NT2/D1 (cell line): ENCODE measurements around the gene KHDRBS2.

ENCODE experiments used
- DNase-seq: peaks from one replicate; pipeline ENCODE4 v3.0.0-alpha.2; 2011; ENCODE audit warnings: low read depth, low spot score
- H3K27me3 ChIP-seq: 2 replicates; pipeline ENCODE4 v1.6.0; 2011; ENCODE audit warnings: mild to moderate bottlenecking; ENCODE audit not compliant: insufficient read length, insufficient read depth
- H3K36me3 ChIP-seq: 2 replicates; pipeline ENCODE4 v1.6.1; 2011; ENCODE audit warnings: mild to moderate bottlenecking, low read length, mixed read lengths; ENCODE audit not compliant: insufficient read depth, insufficient read length
- H3K4me1 ChIP-seq: 2 replicates; pipeline ENCODE4 v1.5.1; 2011; ENCODE audit not compliant: insufficient read depth, insufficient read length
- H3K4me3 ChIP-seq: 2 replicates; pipeline ENCODE4 v1.5.1; 2011; ENCODE audit warnings: low read depth; ENCODE audit not compliant: insufficient read length
- H3K9ac ChIP-seq: 2 replicates; pipeline ENCODE4 v1.6.0; 2011; ENCODE audit warnings: low read depth; ENCODE audit not compliant: insufficient read length
- H3K9me3 ChIP-seq: 2 replicates; pipeline ENCODE4 v1.5.1; 2011; ENCODE audit warnings: mild to moderate bottlenecking, low read length; ENCODE audit not compliant: insufficient read depth
- SUZ12 ChIP-seq: IDR thresholded peaks from 2 replicates; pipeline ENCODE4 v1.6.1; 2011; ENCODE audit not compliant: insufficient read length, insufficient read depth; ENCODE audit errors: extremely low read depth
- YY1 ChIP-seq: IDR thresholded peaks from 2 replicates; pipeline ENCODE4 v1.6.1; 2011; ENCODE audit not compliant: insufficient read length, insufficient read depth
- ZNF274 ChIP-seq: IDR thresholded peaks from 2 replicates; pipeline ENCODE4 v1.6.1; 2011; ENCODE audit warnings: mild to moderate bottlenecking, low read depth, low read length

Gene KHDRBS2

GRCh38 chr6:62013719-62014118, 272.3 kb downstream of the KHDRBS2 start:
- Histone ChIP-seq H3K36me3 (no peaks in the 10 kb centered on the region), H3K27me3 (no peaks in the 10 kb centered on the region), H3K4me3 (no peak overlapping the region), H3K9ac (no peak overlapping the region), H3K9me3 (no peaks in the 10 kb centered on the region; the same call in 1 of the 2 replicates), H3K4me1 (no peaks in the 10 kb centered on the region)
- no peak for TF ChIP-seq ZNF274
- TF ChIP-seq YY1: no peak
- no peak for TF ChIP-seq SUZ12
- no peak for DNase-seq

- DNase-seq: no peak
- H3K9ac ChIP-seq: no peak overlapping the region
- no peaks in the 10 kb centered on the region; the same call in 1 of the 2 replicates for H3K9me3 ChIP-seq
- no peaks in the 10 kb centered on the region for H3K4me1 ChIP-seq
- H3K36me3 ChIP-seq: no peaks in the 10 kb centered on the region
- H3K27me3 ChIP-seq: no peaks in the 10 kb centered on the region
- no peak for TF ChIP-seq SUZ12
- TF ChIP-seq YY1: no peak
- no peak for TF ChIP-seq ZNF274
- H3K4me3 ChIP-seq: no peak overlapping the region
These were observed 276.6 kb downstream of the KHDRBS2 start for GRCh38 chr6:62009445-62009844.

- no peak for DNase-seq
- TF ChIP-seq SUZ12: no peak
- TF ChIP-seq ZNF274: no peak
- no peak for TF ChIP-seq YY1
- Histone ChIP-seq H3K9me3 (no peaks in the 10 kb centered on the region), H3K27me3 (no peaks in the 10 kb centered on the region), H3K4me3 (no peak overlapping the region), H3K9ac (no peak overlapping the region), H3K4me1 (no peaks in the 10 kb centered on the region), H3K36me3 (no peaks in the 10 kb centered on the region)
These were observed 296.4 kb downstream of the KHDRBS2 start for GRCh38 chr6:61989616-61990015.

GRCh38 chr6:61980622-61981021, 305.4 kb downstream of the KHDRBS2 start:
- Histone ChIP-seq H3K4me1 (no peaks in the 10 kb centered on the region), H3K27me3 (no peaks in the 10 kb centered on the region), H3K4me3 (no peak overlapping the region), H3K36me3 (no peaks in the 10 kb centered on the region), H3K9ac (no peak overlapping the region), H3K9me3 (no peaks in the 10 kb centered on the region)
- DNase-seq: no peak
- no peak for TF ChIP-seq SUZ12
- TF ChIP-seq ZNF274: no peak
- TF ChIP-seq YY1: no peak

- no peak for TF ChIP-seq SUZ12
- TF ChIP-seq ZNF274: no peak
- TF ChIP-seq YY1: no peak
- no peak overlapping the region for H3K4me3 ChIP-seq
- DNase-seq: no peak
- H3K36me3 ChIP-seq: no peaks in the 10 kb centered on the region
- no peaks in the 10 kb centered on the region for H3K4me1 ChIP-seq
- H3K27me3 ChIP-seq: no peaks in the 10 kb centered on the region
- no peaks in the 10 kb centered on the region for H3K9me3 ChIP-seq
- no peak overlapping the region for H3K9ac ChIP-seq
These were observed 308.1 kb downstream of the KHDRBS2 start for GRCh38 chr6:61977947-61978346.

- H3K27me3 ChIP-seq: no peaks in the 10 kb centered on the region
- H3K9me3 ChIP-seq: no peaks in the 10 kb centered on the region
- H3K9ac ChIP-seq: no peak overlapping the region
- no peak overlapping the region for H3K4me3 ChIP-seq
- H3K36me3 ChIP-seq: no peaks in the 10 kb centered on the region
- TF ChIP-seq SUZ12: no peak
- TF ChIP-seq YY1: no peak
- no peak for TF ChIP-seq ZNF274
- DNase-seq: no peak
- no peaks in the 10 kb centered on the region for H3K4me1 ChIP-seq
These were observed 308.9 kb downstream of the KHDRBS2 start for GRCh38 chr6:61977099-61977498.

- DNase-seq: no peak
- Histone ChIP-seq H3K4me3 (no peak overlapping the region), H3K9ac (no peak overlapping the region), H3K9me3 (no peaks in the 10 kb centered on the region; the same call in 1 of the 2 replicates), H3K27me3 (no peaks in the 10 kb centered on the region), H3K4me1 (no peaks in the 10 kb centered on the region), H3K36me3 (no peaks in the 10 kb centered on the region)
- TF ChIP-seq ZNF274: no peak
- TF ChIP-seq YY1: no peak
These were observed 326.8 kb downstream of the KHDRBS2 start for GRCh38 chr6:61959196-61959595.

- Histone ChIP-seq H3K9ac (no peak overlapping the region), H3K4me3 (no peak overlapping the region), H3K27me3 (no peaks in the 10 kb centered on the region)
These were observed 332.2 kb downstream of the KHDRBS2 start for GRCh38 chr6:61953851-61954250.

More at GRCh38 chr6:61953851-61954250, 332.2 kb downstream of the KHDRBS2 start:
- no peak for DNase-seq
- no peaks in the 10 kb centered on the region for H3K36me3 ChIP-seq
- no peaks in the 10 kb centered on the region for H3K4me1 ChIP-seq
- TF ChIP-seq SUZ12 (no peak), ZNF274 (no peak), YY1 (no peak)
- H3K9me3 ChIP-seq: no peaks in the 10 kb centered on the region; the same call in 1 of the 2 replicates
